ENCODE data around the gene FBXL15.
A peak's percentile ranks its signal among the peaks of the same experiment; 100 is the strongest.

The FBXL15 gene

GRCh38 chr10:102437515-102437914 lies 16.9 kb downstream of the FBXL15 start:
- TF ChIP-seq CTCF (conservative IDR thresholded peaks at IDR 0.05; ENCODE audit: low read depth, low read length): no peak
- no peak overlapping the region for H3K4me3 ChIP-seq (ENCODE audit: low read length)
- DNase-seq (ENCODE audit: low read depth): no peak

- no peak for DNase-seq (ENCODE audit: low read depth)
- TF ChIP-seq CTCF (conservative IDR thresholded peaks at IDR 0.05; ENCODE audit: low read depth, low read length): no peak
- no peak overlapping the region for H3K4me3 ChIP-seq (ENCODE audit: low read length)
Observed at GRCh38 chr10:102438374-102438773, 17.7 kb downstream of the FBXL15 start.

GRCh38 chr10:102444851-102445250 lies 24.2 kb downstream of the FBXL15 start:
- no peak for DNase-seq (ENCODE audit: low read depth)
- H3K4me3 ChIP-seq (ENCODE audit: low read length): no peak overlapping the region
- no peak for TF ChIP-seq CTCF (conservative IDR thresholded peaks at IDR 0.05; ENCODE audit: low read depth, low read length)

- H3K4me3 ChIP-seq (ENCODE audit: low read length): peak overlapping the region; percentile 49
- DNase-seq (ENCODE audit: low read depth): no peak
- TF ChIP-seq CTCF (conservative IDR thresholded peaks at IDR 0.05; ENCODE audit: low read depth, low read length): no peak
Observed at GRCh38 chr10:102449321-102450123, 28.9 kb downstream of the FBXL15 start.

- TF ChIP-seq CTCF (conservative IDR thresholded peaks at IDR 0.05; ENCODE audit: low read depth, low read length): no peak
- no peak for DNase-seq (ENCODE audit: low read depth)
- peak overlapping the region; percentile 49 for H3K4me3 ChIP-seq (ENCODE audit: low read length)
Observed at GRCh38 chr10:102450124-102450373, 29.4 kb downstream of the FBXL15 start.

- DNase-seq (ENCODE audit: low read depth): no peak
- no peak for TF ChIP-seq CTCF (conservative IDR thresholded peaks at IDR 0.05; ENCODE audit: low read depth, low read length)
Observed at GRCh38 chr10:102450374-102451104, 29.9 kb downstream of the FBXL15 start.

More at GRCh38 chr10:102450374-102451104, 29.9 kb downstream of the FBXL15 start:
- peak overlapping the region; percentile 49 for H3K4me3 ChIP-seq (ENCODE audit: low read length)
